ENCODE data around the gene COL11A2.

Gene COL11A2

DNA sequence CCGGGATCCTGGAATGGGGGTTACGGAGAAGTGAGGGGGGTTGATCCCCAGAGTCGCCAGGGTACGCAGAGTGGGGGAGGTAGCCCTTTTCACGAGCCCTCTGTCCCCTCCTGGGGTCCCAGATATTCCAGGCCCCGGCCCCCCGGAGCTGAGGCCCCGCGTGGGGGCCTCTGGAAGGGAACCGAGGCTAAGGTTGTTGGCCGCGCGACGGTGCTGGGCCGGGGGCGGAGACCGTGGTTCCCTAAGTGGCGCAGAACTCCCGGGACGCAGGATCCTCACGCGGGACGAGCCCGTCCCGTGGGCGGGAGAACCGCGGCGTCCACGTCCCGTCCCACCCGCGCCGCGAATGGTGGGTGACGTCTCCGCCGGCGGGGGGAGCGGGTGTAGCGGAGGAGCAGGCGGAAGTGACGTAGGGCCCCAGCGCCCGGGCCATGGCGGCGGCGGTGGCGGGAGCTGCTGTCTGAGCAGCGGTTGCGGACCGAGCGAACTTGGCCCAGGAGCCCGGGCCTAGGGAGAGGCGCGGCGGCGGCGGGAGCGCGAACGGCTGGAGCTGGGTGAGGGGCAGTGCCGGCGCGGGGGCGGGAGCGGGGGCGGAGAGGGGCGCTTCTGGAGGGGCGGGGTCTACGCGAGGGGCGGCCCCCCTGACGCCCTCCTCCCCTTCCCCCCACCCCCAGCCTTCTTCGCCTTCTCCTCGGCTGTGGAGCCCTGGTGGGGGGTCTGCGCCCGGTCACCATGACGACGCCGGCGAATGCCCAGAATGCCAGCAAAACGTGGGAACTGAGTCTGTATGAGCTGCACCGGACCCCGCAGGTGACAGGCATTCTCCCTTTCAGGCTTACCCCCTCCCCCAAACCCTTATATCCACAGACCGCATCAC lies 16.1 kb upstream of the COL11A2 start, which contains the start of gene RING1:
Gene RING1, plus strand, starts transcription at position 410 of the 877 bp plus-strand sequence. Its CDS starts 323 bp downstream, at position 733.
- peak; percentile 86 for DNase-seq (ENCODE audit: extremely low read depth, insufficient read length)
- no peaks in the 10 kb centered on the region for H3K27me3 ChIP-seq (replicated peaks; ENCODE audit: control insufficient read depth, insufficient read depth, low read length)

GRCh38 chr6:33207552-33208090 lies 15.4 kb upstream of the COL11A2 start:
- Histone ChIP-seq H3K27me3 (replicated peaks; ENCODE audit: control insufficient read depth, insufficient read depth, low read length) (no peaks in the 10 kb centered on the region), H3K36me3 (ENCODE audit: control insufficient read depth, insufficient read depth, low read length) (peaks cover 13% of the 10 kb centered on the region), H3K4me3 (replicated peaks; ENCODE audit: low read depth, low read length) (peak overlapping the region; percentile 86)
- no peak for TF ChIP-seq CTCF (IDR thresholded peaks at IDR 0.05; ENCODE audit: insufficient read depth, low read length, poor library complexity, severe bottlenecking)
- peak; percentile 33 for DNase-seq (ENCODE audit: extremely low read depth, insufficient read length)

More for the DNA sequence above, 16.1 kb upstream of the COL11A2 start, which contains the start of gene RING1:
- TF ChIP-seq CTCF (IDR thresholded peaks at IDR 0.05; ENCODE audit: insufficient read depth, low read length, poor library complexity, severe bottlenecking): no peak
- H3K36me3 ChIP-seq (ENCODE audit: control insufficient read depth, insufficient read depth, low read length): peaks cover 9% of the 10 kb centered on the region
- peak within 1 kb of the TSS; percentile 86 for H3K4me3 ChIP-seq (replicated peaks; ENCODE audit: low read depth, low read length)

GRCh38 chr6:33206864-33207551 lies 14.7 kb upstream of the COL11A2 start:
- Histone ChIP-seq H3K4me3 (replicated peaks; ENCODE audit: low read depth, low read length) (peak overlapping the region; percentile 86), H3K36me3 (ENCODE audit: control insufficient read depth, insufficient read depth, low read length) (peaks cover 18% of the 10 kb centered on the region), H3K27me3 (replicated peaks; ENCODE audit: control insufficient read depth, insufficient read depth, low read length) (no peaks in the 10 kb centered on the region)
- TF ChIP-seq CTCF (IDR thresholded peaks at IDR 0.05; ENCODE audit: insufficient read depth, low read length, poor library complexity, severe bottlenecking): no peak
- no peak for DNase-seq (ENCODE audit: extremely low read depth, insufficient read length)

- H3K4me3 ChIP-seq (replicated peaks; ENCODE audit: low read depth, low read length): no peak overlapping the region
Observed at GRCh38 chr6:33206027-33206863, 14.0 kb upstream of the COL11A2 start.

More at GRCh38 chr6:33206027-33206863, 14.0 kb upstream of the COL11A2 start:
- TF ChIP-seq CTCF (IDR thresholded peaks at IDR 0.05; ENCODE audit: insufficient read depth, low read length, poor library complexity, severe bottlenecking): no peak
- no peak for DNase-seq (ENCODE audit: extremely low read depth, insufficient read length)
- no peaks in the 10 kb centered on the region for H3K27me3 ChIP-seq (replicated peaks; ENCODE audit: control insufficient read depth, insufficient read depth, low read length)
- H3K36me3 ChIP-seq (ENCODE audit: control insufficient read depth, insufficient read depth, low read length): peaks cover 16% of the 10 kb centered on the region
